ENCODE results near the gene ADGRG2.
"Not testable (repeated sequence)": the region's sequence is repeated elsewhere in the genome, so short reads cannot be mapped to it uniquely, and the experiment has no call there.

ADGRG2 gene

DNA sequence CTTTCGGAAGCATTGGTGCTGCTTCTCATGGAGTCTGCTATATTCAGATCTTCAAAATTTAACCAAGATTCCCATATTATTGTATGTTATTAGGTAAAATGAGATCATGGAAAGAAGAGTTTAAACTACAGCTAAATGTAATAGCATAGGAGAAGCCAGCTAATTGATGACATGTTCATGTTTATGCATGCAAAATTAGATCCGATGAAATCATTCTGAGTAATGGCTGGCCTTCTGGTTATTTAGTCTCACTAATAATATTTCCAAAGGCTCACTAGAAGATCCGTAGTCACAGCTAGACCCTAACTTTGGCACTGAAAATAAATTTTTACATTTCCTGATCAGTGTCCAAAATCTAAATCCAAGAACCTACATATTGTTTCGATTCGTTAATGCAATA lies 118.5 kb downstream of the ADGRG2 start:
- DNase-seq (ENCODE audit: low spot score) = no peak

DNA sequence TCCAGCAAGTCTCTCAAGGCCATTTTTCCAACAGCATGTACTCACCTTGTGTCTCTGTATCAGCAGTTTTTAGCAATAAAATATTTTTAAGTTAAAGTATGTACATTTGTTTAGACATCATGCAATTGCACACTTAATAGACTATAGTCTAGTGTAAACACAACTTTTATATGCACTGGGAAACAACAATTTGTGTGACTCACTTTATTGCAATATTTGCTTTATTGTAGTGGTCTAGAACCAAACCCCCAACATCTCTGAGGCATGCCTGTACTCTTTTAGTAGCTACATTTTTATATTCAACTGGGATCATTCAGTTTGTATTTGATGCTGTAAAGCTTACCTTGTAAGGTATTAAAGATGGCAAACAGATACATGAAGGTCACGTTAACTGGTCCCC lies 123.6 kb downstream of the ADGRG2 start:
- DNase-seq (ENCODE audit: low spot score) = no peak

GRCh38 chrX:18997916-18998315 lies 124.4 kb downstream of the ADGRG2 start:
- no peak for DNase-seq (ENCODE audit: low spot score)

DNA sequence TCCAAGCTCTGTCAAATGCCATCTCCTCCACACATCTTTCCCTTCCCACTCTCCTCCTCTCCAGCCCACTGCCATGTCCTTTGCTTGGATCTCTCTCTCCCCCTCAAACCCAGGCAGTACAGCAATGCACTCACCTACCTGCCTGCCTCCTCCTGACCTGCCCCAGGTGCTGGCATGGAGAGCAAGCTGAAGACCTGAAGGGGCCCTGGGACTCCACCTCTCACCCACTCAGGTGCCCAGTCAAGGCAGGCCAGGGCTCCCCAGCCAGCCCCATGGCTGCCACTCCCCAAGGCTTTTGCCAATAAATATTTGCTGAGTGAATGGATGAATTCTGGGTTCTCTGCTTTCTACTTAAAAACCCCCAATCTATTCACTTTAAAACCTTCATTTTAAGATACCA lies 125.7 kb downstream of the ADGRG2 start:
- DNase-seq (ENCODE audit: low spot score) = no peak

GRCh38 chrX:18995221-18995620 lies 127.0 kb downstream of the ADGRG2 start:
- no peak for DNase-seq (ENCODE audit: low spot score)

DNA sequence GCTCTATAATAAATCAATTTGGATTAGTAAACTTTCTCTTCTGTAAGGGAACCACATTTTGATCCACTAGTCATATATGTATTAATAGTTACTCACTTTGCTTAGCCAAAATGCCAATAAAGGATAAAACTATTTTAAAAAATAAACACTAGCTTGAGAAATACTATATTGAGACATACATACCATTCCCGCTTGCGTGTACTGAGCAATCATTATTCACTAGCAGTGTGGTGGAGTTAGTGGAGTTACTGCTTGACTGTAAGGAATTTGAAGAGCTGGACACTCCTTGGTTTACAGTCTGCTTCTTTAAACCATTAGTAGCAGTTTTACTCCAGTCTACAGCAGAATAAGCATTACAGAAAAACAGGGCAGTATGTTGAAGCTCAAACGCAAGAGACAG lies 127.6 kb downstream of the ADGRG2 start:
- no peak for DNase-seq (ENCODE audit: low spot score)

GRCh38 chrX:18992829-18993228 lies 129.4 kb downstream of the ADGRG2 start:
- DNase-seq (ENCODE audit: low spot score) = no peak

DNA sequence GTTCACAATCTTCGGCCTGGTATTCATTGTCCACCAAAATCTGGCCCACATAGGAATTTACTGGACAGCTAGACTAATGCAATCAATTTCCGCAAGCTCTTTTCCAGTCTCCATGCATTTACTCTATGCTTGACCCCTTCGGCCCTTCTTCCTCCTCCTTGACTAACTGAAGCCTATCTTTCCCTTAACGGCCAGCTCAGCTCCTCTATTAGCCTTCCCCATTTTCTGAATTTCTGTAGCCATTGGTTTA lies 137.2 kb downstream of the ADGRG2 start:
- DNase-seq (ENCODE audit: low spot score) = no peak

GRCh38 chrX:18984381-18985185 lies 137.7 kb downstream of the ADGRG2 start:
- DNase-seq (ENCODE audit: low spot score) = peak; percentile 55

- DNase-seq (ENCODE audit: low spot score) = no peak
Measured at GRCh38 chrX:18983666-18984380, 138.4 kb downstream of the ADGRG2 start, which contains the start of gene PHKA2. PHKA2 (minus strand) TSS chrX:18984114; CDS start chrX:18983932, 182 bp downstream.

DNA sequence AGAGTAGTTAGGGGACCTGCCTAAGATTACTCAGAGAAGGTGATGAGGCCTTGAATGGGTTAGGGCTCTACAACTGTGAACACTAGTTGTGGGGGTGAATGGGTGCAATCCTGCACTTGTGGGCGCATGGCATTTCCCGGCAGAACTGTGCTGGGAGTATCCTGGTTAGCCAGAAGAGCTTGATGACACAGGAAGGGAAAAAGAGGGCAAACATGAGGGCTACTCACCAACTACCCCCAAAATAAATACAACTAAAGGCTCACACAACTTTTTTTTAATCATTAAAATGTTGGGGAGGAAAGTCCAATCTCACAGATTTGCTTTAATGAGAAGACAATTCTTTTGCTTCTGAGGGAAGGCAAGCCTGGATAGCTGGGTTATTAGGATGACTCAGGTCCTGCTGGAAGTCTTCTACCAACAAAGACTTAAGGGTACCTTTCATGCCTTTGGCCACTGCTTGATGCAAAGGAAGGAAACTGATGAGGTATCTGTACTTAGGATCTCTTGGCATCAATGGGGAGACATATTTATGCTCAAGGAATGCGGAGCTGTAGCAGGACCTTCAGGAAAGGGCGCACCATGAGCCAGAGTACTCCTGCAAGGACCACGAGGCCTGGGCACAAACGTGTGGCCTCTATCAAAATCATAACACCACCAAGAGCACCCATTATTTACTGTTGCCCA lies 141.0 kb downstream of the ADGRG2 start:
- no peak for DNase-seq (ENCODE audit: low spot score)

DNA sequence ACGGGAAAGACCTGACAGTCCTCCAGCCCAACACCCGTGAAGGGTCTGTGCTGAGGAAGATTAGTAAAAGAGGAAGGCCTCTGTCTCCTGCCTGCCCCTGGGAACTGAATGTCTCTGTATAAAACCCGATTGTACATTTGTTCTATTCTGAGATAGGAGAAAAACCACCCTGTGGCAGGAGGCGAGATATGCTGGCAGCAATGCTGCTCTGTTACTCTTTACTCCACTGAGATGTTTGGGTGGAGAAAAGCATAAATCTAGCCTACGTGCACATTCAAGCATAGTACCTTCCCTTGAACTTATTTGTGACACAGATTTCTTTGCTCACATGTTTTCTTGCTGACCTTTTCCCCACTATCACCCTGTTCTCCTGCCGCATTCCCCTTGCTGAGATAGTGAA lies 142.0 kb downstream of the ADGRG2 start:
- DNase-seq (ENCODE audit: low spot score) = not testable (repeated sequence)

DNA sequence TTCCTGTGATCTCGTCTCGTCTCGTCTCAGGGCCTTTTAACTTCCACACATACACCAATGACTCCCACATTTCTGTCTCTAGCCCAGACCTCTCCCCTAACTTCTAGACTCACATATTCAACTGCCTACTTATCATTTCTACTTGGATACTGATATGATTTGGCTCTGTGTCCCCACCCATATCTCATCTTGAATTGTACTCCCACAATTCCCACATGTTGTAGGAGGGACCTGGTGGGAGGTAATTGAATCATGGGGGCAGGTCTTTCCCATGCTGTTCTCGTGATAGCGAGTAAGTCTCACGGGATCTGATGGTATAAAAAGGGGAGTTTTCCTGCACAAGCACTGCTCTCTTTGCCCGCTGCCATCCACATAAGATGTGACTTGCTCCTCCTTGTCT lies 147.3 kb downstream of the ADGRG2 start:
- DNase-seq (ENCODE audit: low spot score) = no peak

GRCh38 chrX:18973527-18974192 lies 148.6 kb downstream of the ADGRG2 start:
- no peak for DNase-seq (ENCODE audit: low spot score)

- DNase-seq (ENCODE audit: low spot score) = no peak
Measured at GRCh38 chrX:18971506-18971905, 150.8 kb downstream of the ADGRG2 start.

- DNase-seq (ENCODE audit: low spot score) = no peak
Measured at GRCh38 chrX:18970465-18970864, 151.8 kb downstream of the ADGRG2 start.

GRCh38 chrX:18966624-18967023 lies 155.6 kb downstream of the ADGRG2 start:
- DNase-seq (ENCODE audit: low spot score) = no peak

DNA sequence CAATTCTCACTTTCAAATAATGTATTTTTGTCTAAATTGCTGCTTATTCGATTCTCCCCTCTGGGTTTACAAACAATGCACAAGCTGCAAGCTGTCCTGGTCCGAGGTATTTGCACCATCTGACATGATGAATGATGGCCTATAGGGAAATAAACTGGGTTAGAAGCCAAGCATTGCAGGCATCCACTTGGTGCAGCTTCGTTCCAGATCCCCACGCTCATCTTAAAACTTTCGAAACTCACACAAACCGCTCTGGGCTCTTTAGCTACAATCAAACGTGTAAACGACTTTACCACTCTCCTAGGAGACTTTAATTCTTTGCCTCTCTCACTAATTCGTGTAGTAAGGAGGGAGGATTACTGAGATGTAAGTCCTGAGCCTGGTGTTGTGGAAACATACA lies 157.4 kb downstream of the ADGRG2 start:
- DNase-seq (ENCODE audit: low spot score) = no peak

DNA sequence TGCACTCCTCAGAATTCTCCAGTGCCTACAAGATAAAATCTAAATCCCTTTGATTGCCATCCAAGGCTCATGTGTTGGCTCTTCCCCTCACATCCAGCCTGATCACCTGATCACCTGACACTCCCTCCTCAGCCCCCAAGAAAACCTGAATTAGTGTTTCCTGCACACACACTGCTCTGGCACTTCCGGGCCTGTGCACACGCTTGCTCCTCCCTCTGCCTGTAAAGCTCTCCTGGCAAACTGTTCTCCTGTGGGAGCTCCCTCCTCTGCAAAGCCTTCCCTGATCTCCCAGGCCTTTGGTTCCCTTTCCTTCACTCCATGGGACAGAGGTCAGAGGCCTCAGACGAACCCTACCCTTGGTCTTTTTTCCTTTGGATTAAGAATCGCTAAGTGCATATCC lies 158.2 kb downstream of the ADGRG2 start:
- DNase-seq (ENCODE audit: low spot score) = no peak

GRCh38 chrX:18962329-18962728 lies 159.9 kb downstream of the ADGRG2 start:
- no peak for DNase-seq (ENCODE audit: low spot score)

GRCh38 chrX:18961686-18962085 lies 160.6 kb downstream of the ADGRG2 start:
- peak; percentile 14 for DNase-seq (ENCODE audit: low spot score)

- no peak for DNase-seq (ENCODE audit: low spot score)
Measured at GRCh38 chrX:18956303-18957032, 165.8 kb downstream of the ADGRG2 start.

Data from kidney capillary endothelial cell (primary cell).